ENCODE measurements around the gene IL36G. TPM values are rescaled to one million over a fixed set of nuclear protein-coding genes. Genes with fewer than 3 reads are reported as not detected.
A peak's percentile ranks its signal among the peaks of the same experiment; 100 is the strongest.

IL36G gene
- total RNA-seq, 2 experiments from 2014 or later = not detected

GRCh38 chr2:112995346-112995920 is 17.6 kb downstream of the IL36G start:
- Histone ChIP-seq H3K4me1 (ENCODE audit: insufficient read depth, low read length) (peaks cover 27% of the 10 kb centered on the region), H3K27me3 (ENCODE audit: control insufficient read depth in 1 of 2, insufficient read depth in 2 of 2, low read length in 2 of 2) (no peaks in the 10 kb centered on the region), H3K27ac (ENCODE audit: low read depth in 1 of 2, low read length in 2 of 2) (peak overlapping the region; percentile 42 to 71), H3K4me3 (ENCODE audit: low read length) (peak overlapping the region; percentile 11), H3K36me3 (ENCODE audit: insufficient read depth, low read length) (no peaks in the 10 kb centered on the region), H3K9me3 (ENCODE audit: control insufficient read depth in 1 of 2, insufficient read depth in 1 of 2, low read length in 2 of 2) (peaks cover 0 to 28% of the 10 kb centered on the region in 2 experiments)
- intact Hi-C loops (cut with DNase I, micrococcal nuclease) = no loop called here
- H3K27me3 Mint-ChIP-seq = no peaks in the 10 kb centered on the region
- DNase-seq = peak in 10 of 14 experiments; percentile 17 to 61 (median 40)
- POLR2A ChIA-PET = interaction anchor here (1.3 to 2.9 kb wide), 4 partner anchors 10 to 180 kb away, joined by 4 to 19 read pairs (median 6); partner anchors contain the start of gene PSD4
- H3K4me1 Mint-ChIP-seq (ENCODE audit: low read depth) = peaks cover 54% of the 10 kb centered on the region
- ATAC-seq (ENCODE audit: poor library complexity) = no peak
- peaks cover 7% of the 10 kb centered on the region for H3K9me3 Mint-ChIP-seq
- H3K36me3 Mint-ChIP-seq (ENCODE audit: low read depth) = peaks cover 23% of the 10 kb centered on the region
- H3K4me3 Mint-ChIP-seq = peak overlapping the region; percentile 53
- TF ChIP-seq CTCF (IDR thresholded peaks at IDR 0.05) = no peak
- H3K27ac Mint-ChIP-seq = peak overlapping the region; percentile 91
- CTCF ChIA-PET = interaction anchor here (1.0 kb wide), 1 partner anchor 10 kb away, joined by 3 read pairs; no protein-coding TSS in a partner anchor

DNA sequence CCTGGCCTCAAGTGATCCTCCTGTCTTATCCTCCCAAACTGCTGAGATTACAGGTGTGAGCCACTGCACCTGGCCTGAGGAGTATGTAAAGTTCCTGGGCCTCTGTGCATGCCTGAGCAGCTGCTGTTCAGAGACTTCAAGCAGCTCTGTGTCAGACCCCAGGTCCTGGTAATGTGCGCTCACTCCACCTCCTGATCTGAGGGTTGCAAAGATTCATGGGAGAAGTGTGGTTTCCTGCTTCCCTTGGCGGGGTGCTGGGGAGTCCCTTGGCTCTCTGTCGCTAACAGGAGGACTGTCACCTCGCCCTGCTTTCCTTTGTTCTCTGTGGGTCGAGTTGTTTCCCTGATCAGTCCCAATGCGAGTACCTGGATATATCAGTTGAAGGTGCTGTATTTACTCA is 18.8 kb downstream of the IL36G start:
- peak; percentile 96 for ATAC-seq (ENCODE audit: poor library complexity)
- TF ChIP-seq CTCF (IDR thresholded peaks at IDR 0.05) = no peak

GRCh38 chr2:112997151-112997550 is 19.3 kb downstream of the IL36G start:
- Histone ChIP-seq H3K27ac (ENCODE audit: low read depth in 1 of 2, low read length in 2 of 2) (peak overlapping the region; percentile 42 to 71), H3K4me1 (ENCODE audit: insufficient read depth, low read length) (peaks cover 27% of the 10 kb centered on the region), H3K4me3 (ENCODE audit: low read length) (no peak overlapping the region), H3K9me3 (ENCODE audit: control insufficient read depth in 1 of 2, insufficient read depth in 1 of 2, low read length in 2 of 2) (peaks cover 0 to 29% of the 10 kb centered on the region in 2 experiments), H3K27me3 (ENCODE audit: control insufficient read depth in 1 of 2, insufficient read depth in 2 of 2, low read length in 2 of 2) (no peaks in the 10 kb centered on the region), H3K36me3 (ENCODE audit: insufficient read depth, low read length) (no peaks in the 10 kb centered on the region)
- Mint-ChIP-seq H3K36me3 (ENCODE audit: low read depth) (peaks cover 30% of the 10 kb centered on the region), H3K27me3 (no peaks in the 10 kb centered on the region), H3K4me1 (ENCODE audit: low read depth) (peaks cover 54% of the 10 kb centered on the region), H3K4me3 (peak overlapping the region; percentile 64), H3K27ac (peak overlapping the region; percentile 91), H3K9me3 (peaks cover 15% of the 10 kb centered on the region)
- no peak for TF ChIP-seq CTCF (IDR thresholded peaks at IDR 0.05)
- POLR2A ChIA-PET = interaction anchor here (1.0 to 2.9 kb wide), 6 partner anchors 12 to 177 kb away, joined by 3 to 19 read pairs (median 4); partner anchors contain the start of gene PSD4
- ATAC-seq (ENCODE audit: poor library complexity) = no peak
- peak in 2 of 14 experiments; percentile 13 to 14 for DNase-seq
- intact Hi-C loops (cut with DNase I, micrococcal nuclease) = no loop called here
- CTCF ChIA-PET = interaction anchor here (0.9 kb wide), 1 partner anchor 393 kb away, joined by 3 read pairs; no protein-coding TSS in a partner anchor

More for the DNA sequence above, 18.8 kb downstream of the IL36G start:
- peak overlapping the region; percentile 42 to 71 for H3K27ac ChIP-seq (ENCODE audit: low read depth in 1 of 2, low read length in 2 of 2)
- peak overlapping the region; percentile 64 for H3K4me3 Mint-ChIP-seq
- H3K4me1 Mint-ChIP-seq (ENCODE audit: low read depth) = peaks cover 54% of the 10 kb centered on the region
- H3K4me1 ChIP-seq (ENCODE audit: insufficient read depth, low read length) = peaks cover 27% of the 10 kb centered on the region
- intact Hi-C loops (cut with DNase I, micrococcal nuclease) = no loop called here
- no peaks in the 10 kb centered on the region for H3K27me3 ChIP-seq (ENCODE audit: control insufficient read depth in 1 of 2, insufficient read depth in 2 of 2, low read length in 2 of 2)
- peak; percentile 61 to 93 (median 72) for DNase-seq
- peaks cover 15% of the 10 kb centered on the region for H3K9me3 Mint-ChIP-seq
- no peaks in the 10 kb centered on the region for H3K36me3 ChIP-seq (ENCODE audit: insufficient read depth, low read length)
- no peaks in the 10 kb centered on the region for H3K27me3 Mint-ChIP-seq
- H3K4me3 ChIP-seq (ENCODE audit: low read length) = no peak overlapping the region
- H3K36me3 Mint-ChIP-seq (ENCODE audit: low read depth) = peaks cover 34% of the 10 kb centered on the region
- peak overlapping the region; percentile 91 for H3K27ac Mint-ChIP-seq
- CTCF ChIA-PET = interaction anchor here (0.9 kb wide), 1 partner anchor 394 kb away, joined by 3 read pairs; no protein-coding TSS in a partner anchor
- peaks cover 0 to 34% of the 10 kb centered on the region in 2 experiments for H3K9me3 ChIP-seq (ENCODE audit: control insufficient read depth in 1 of 2, insufficient read depth in 1 of 2, low read length in 2 of 2)
- POLR2A ChIA-PET = interaction anchor here (0.6 to 2.9 kb wide), 8 partner anchors 11 to 179 kb away, joined by 3 to 19 read pairs (median 4); partner anchors contain the start of gene PSD4

Data from CD4-positive, alpha-beta T cell (primary cell).